GM19463 (cell line): Measurements from ENCODE around the gene RBM39.
A peak's percentile ranks its signal among the peaks of the same experiment; 100 is the strongest.
"Not testable (repeated sequence)": the region's sequence is repeated elsewhere in the genome, so short reads cannot be mapped to it uniquely, and the experiment has no call there.

Experiments used
- ATAC-seq: cut with Tn5 transposase; IDR thresholded peaks from one replicate; pipeline ENCODE4 v1.9.1; 2021; ENCODE audit warnings: mild to moderate bottlenecking, moderate library complexity; ENCODE audit not compliant: unreplicated experiment

RBM39 gene

DNA sequence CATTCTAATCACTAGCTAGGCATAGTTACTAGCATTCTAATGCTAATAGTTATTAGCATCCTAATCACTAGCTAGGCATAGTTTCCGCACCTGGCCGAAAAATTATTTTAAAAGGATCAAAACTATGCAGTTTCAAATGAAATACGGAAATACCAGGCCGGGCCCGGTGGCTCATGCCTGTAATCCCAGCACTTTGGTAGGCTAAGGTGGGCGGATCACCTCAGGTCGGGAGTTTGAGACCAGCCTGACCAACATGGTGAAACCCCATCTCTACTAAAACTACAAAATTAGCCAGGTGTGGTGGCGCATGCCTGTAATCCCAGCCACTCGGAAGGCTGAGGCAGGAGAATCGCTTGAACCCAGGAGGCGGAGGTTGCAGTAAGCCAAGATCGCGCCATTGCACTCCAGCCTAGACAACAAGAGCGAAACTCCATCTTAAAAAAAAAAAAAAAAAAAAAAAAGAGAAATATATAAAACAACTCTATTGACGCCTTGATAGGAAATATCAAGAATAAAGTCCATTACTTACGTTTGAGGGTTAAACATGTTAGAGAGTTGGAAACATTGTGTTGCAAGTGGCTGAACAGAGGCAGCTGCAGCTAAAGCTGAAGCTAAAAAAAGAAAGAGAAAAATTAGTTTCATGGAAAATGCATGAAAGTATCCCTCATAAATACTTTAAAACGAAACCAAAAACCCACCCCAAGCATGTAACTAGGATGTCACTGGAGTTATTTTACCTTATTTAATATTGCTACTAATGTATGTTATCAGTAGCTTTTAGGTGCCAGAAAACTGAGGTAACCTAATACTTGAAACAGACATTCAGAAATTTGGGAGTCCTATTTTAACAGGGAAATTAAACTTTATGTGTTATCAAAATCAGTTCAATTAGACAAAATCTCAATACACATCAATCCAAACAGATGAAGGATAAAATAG is 35.2 kb downstream of the RBM39 start:
- ATAC-seq: not testable (repeated sequence)

DNA sequence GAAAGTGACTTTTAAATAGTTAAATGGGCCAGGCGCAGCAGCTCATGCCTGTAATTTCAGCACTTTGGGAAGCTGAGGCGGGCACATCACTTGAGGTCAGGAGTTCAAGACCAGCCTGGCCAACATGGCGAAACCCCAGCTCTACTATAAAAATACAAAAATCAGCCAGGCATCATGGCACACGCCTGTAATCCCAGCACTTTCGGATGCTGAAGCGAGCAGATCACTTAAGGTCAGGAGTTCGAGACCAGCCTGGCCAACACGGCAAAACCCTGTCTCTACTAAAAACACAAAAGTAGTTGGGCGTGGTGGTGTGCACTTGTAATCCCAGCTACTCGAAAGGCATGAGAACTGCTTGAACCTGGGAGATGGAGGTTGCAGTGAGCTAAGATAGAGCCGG is 36.2 kb downstream of the RBM39 start:
- ATAC-seq: not testable (repeated sequence)

DNA sequence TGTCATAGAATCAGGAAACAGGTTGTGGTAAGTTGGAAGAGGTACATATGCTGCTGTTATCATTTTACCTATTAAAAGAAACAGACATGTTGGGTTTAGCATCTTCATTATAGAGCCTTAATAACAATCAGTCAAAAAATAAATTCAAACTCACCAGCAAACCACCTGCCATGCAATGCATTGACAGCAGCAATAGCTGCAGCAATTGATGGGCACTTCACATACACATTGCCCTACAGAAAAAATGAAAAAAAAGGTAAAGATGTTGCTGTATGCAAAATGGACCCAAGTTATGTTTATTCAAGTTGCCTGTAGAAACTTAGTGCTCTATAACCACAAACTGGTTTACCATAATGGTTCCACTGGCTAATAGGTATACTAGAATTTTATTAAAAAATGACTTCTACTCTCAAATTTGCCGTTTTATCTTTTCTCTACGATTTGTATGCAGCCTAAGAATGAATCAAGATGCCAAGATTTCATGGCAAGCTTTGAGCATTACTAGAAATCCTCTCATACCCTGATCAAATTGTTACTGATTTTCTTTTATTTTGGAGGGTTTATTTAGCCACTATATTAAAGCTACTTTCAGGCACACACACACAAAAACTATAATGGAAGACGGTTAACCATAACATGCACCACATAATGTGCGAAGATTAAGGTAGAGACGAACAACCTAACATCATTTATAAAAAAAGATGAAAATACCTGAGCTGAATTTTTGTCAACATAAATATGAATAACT is 37.4 kb downstream of the RBM39 start:
- no peak for ATAC-seq

DNA sequence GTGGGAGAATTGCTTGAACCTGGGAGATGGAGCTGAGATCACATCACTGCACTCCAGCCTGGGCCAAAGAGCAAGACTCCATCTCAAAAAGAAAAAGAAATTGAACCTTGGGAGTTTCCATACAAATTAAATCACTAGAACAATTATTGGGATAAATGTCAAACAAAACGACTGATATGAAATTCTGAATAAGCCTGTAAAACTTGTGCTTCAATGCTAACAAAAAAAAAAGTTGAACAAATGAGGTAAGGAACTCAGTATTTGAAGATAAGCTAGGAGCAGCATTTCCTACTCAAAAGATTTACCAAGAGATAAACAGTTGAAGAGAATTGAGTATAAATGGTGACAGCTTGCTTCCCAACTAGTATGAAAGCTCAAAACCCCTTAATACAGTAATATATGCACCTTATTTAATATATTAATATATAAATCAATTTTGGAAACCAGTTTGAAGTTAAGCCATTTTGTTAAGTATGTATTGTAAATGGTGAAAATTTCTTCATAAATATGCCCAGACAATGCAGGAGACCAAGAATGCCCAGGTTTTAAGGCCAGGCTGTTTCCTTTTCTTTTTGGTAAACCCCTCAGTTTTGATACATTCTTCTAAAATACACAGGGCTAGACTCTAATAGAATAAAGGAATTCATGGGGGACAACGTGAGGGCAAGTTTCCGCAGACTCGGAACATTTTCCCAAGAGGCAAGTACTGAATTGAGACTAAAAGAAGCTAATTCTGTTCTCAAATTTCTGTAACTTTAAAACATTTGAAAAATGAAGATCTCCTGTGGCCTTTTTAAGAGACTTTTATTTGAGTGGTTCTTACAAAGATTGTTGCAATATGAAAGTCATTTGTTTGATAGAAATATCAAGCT is 39.0 kb downstream of the RBM39 start:
- ATAC-seq: no peak

DNA sequence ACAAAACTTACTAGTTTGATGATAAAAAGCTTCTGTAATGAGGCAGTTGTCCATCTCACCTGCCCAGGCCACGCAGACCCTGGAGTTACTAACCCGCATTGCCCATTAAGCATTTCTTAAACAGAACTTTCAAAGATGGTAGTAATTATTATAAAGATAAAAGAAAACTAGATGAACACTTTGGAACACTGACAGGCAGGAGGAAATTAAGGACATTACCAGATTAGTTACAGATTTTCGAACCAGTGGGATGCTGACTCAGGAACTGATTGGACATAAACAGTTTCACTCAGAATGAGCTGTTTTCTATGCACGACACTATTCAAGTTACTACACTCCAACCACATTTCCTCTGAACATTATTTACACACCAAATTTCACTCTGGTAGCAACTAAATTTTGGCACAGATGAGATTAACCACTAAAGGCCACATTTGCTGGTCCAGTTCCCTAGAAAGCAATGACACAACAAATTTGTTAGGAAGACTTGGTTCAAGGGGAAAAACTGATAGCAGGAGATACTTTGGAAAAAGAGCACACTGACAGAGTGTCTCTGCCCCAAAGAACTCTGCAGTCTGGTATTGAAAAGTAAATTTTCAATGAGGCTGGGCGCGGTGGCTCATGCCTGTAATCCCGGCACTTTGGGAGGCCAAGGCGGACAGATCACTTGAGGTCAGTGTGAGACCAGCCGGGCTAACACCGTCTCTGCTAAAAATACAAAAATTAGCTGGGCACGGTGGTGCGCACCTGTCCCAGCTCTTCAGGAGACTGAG is 39.8 kb downstream of the RBM39 start:
- no peak for ATAC-seq

DNA sequence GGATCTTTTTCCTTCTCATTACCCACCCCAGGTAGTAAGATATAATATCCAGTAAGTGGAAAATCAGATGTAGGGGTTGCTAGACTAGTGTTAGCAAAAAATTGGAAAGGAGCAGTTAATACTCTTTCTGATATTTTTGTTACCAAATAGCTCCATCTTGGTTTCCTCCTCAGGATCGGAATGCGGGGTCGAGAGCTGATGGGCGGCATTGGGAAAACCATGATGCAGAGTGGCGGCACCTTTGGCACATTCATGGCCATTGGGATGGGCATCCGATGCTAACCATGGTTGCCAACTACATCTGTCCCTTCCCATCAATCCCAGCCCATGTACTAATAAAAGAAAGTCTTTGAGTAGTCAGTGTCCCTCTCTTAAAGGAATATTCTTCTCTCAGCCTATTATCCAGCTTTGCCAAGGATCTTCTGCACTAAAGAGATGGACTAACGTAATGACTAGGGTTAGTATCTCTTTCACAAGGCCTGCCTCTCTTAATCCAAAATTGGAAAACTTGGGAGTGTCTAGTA is 41.4 kb downstream of the RBM39 start:
- ATAC-seq: no peak

DNA sequence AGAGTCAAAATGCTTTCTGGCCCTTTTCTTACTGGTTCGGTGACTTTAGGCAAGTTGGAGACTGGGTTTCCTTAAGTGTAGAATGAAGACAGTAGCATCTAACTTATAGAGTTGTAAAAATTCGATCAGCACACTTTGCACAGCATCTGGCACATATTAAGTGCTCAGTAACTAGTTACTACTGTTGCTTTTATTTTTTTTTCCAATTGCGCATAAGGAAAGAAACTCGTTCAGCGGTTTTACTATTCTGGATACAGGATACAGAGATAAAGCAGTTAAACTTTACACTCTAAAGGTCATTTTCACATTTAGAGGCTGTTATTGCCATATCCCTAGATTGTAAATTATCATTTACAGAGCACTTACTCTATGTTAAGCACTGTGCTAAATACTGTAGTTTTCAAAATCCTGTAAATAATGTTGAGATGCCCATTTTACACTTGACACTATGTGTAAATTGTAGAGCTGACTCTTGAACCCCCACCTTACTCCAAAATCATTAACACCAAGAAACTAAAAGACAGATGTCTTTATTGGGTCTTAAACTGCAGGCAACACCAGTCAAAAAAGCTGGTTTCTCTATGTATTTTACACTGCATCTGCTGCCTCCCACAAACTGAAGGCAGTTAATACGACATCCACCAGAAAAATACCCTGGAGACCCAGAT is 42.0 kb downstream of the RBM39 start:
- no peak for ATAC-seq

DNA sequence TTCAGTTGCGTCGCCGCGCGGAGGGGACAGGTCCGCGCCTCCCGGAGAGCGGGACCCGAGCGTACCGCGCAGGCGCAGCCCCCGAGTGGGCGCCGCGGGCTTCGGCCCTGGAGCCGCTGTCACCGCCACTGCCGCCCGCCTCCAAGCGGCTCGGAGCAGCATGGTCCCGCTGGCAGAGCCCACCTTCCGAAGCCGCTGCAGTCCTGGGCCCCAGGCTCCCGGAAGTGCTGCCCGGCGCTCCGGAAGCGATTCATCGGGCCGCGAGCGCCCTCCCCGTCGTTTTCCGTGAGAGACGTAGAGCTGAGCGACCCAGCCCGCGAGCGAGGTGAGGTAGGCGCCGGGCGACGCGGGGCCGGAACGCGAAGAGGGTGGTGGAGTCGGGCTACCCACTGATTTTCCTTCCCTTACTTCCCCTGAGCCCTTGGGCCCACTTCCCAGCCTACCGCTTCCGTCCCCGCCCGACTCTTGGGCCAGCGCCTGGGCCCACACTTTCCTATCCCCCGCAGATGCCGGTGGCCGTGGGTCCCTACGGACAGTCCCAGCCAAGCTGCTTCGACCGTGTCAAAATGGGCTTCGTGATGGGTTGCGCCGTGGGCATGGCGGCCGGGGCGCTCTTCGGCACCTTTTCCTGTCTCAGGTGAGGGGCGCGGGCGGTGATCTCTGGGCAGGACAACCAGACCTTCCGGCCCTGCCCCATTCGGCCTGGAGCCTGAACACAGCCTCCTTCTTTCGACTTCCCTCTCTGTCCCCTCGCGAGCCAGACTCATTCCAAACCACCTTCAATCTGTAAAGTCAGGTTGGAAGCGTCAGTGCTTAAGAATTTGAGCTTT is 42.7 kb downstream of the RBM39 start, which contains the start of the genes NFS1 and ROMO1:
TSS of gene NFS1 (minus strand) at position 226 of the 830 bp plus-strand sequence. CDS start at position 162, 64 bp downstream.
TSS of gene ROMO1 (plus strand) at position 279 of the 830 bp plus-strand sequence. CDS start at position 507, 228 bp downstream.
- peak; percentile 89 for ATAC-seq

DNA sequence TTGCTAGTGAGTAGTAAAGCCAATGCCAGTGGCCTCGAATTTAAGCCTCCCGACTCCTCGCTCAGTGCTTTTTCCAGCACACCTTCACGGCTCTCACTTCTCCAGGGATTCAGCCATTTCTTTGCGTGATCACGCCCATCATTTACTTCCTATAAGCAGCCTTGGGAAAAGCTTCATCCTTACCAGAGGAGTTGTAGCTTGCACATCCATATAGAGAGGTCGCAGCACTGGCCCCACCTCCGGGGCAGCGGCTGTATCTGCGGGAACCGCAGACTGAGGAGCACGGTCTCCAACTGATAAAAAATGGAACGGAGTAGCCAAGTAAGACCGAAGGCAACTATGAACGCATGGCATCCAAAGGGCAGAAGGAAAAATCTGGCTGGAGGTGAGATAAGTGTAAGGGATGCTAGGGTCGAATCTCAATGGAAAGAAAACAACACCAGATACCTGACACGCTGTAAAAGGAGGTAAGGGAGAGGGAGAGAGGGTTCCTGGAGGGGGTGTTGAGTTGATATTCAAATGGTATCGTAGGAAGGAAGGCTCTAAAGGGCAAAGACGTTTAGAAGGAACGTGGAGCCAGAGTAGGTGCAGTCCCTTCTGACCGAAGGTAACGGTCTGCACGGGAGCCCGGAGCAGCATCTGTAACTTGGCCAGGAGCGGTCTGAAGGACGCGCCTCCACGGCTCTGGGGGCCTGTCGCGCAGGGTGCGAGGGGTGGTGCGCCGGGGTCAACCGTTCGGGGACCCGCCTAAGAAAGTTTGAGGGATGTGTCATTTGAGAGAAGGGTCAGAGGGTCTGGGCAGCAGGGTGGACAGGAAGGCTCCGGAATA is 43.5 kb downstream of the RBM39 start:
- ATAC-seq: peak; percentile 18

DNA sequence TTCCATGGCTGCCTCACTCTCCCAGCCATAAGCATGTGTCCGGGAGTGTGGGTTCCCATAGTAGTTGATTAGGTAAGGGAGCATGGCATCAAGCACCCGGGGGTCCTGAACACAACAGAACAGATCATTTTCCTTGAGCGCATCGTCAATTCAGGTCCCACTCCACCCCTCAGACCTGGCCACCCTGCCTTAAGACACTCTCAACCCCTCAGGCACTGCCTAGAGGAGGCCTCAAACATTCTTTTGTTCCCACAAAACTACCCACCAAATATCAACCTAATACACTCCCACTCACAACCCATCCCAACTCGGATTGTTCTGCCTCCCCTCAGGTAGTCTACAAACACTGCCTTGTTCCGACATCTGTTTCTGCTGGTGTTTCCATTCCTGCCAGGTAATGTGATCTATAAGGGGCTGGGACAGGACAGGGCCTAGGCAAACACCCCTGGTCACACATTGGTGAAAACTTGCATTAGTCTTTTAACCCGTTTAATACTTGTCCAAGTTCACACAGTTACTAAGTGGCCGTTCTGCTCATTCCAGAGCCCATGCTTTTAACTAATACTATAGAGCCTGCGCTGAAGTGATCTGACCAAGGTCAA is 44.3 kb downstream of the RBM39 start:
- ATAC-seq: no peak

DNA sequence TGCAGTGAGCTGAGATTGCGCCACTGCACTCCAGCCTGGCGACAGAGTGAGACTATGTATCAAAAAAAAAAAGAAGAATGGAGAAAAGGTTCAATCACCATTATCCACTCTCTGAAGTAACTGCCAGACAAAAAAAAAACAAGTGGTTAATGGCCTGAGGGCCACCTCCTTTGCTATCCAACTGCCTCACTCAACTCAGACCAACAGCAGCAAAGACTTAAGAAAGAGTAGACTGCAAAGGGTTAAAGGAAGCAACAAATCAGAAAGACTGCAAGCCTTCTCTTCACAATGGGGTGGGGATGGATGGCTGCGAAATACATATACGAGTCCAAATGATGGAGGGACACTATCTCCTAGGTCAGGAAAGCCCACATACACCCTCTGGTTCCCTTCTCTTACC is 46.1 kb downstream of the RBM39 start:
- ATAC-seq: no peak

DNA sequence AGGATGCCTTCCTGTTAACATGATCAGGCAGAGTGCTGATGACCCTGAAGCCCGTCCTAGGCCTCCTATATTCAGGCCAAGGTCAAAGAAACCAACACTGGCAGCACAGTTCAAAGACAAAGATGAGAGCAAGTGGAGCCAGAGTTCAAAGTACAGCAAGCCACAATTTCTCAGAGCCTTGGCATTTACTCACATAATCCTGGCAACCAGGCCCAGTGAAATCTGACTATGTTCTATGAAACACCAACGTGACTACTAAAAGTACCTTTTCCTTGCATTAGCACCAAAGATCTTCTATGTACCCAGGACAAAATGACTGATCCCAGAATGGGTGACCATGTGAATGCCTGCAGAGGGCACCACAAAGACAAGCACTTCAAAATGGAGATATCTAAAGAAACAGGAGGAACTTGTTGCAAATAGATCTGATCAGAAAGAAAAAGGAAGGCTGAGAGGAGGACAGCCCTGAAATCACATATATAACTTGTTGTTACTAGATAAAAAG is 46.8 kb downstream of the RBM39 start:
- no peak for ATAC-seq

DNA sequence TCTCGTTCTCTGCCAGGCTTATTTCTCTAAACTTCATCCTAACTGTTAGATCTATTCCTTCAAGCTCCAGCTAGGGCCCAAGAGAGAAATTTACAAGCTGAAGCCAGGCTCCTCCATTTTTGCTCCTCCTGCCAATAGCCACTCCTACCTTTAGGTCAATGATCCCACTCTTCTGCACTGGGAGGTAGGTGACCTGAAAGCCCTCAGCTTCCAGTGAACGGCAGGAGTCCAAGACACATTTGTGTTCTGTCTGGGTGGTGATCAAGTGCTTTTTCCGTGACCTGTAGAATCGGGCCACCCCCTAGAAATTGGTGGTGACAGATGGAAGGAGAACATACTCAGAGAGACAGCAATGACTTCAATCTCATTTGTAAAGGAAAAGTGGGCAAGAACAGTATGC is 51.8 kb downstream of the RBM39 start:
- ATAC-seq: no peak

DNA sequence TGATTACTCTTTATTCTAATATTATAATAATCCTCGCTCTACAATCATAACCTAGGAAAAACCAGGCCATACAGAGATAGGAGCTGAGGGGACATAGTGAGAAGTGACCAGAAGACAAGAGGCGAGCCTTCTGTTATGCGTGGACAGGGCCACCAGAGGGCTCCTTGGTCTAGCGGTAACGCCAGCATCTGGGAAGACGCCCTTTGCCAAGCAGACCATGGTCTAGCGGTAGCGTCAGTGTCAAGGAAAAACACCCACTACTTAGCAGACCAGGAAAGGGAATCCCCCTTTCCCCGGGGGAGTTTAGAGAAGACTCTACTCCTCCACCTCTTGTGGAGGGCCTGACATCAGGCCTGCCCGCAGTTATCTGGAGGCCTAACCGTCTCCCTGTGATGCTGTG is 55.2 kb downstream of the RBM39 start:
- ATAC-seq: not testable (repeated sequence)

DNA sequence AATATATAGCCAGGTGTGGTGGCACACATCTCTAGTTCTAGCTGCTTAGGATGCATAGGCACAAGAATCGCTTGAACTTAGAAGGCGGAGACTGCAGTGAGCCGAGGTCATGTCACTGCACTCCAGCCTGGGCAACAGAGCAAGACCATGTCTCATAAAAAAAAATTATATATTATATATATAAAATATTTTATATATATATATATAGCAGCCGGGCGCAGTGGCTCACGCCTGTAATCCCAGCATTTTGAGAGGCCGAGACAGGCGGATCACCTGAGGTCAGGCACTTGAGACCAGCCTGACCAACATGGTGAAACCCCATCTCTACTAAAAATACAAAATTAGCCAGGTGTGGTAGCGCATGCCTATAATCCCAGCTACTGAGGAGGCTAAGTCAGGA is 56.7 kb downstream of the RBM39 start:
- not testable (repeated sequence) for ATAC-seq

DNA sequence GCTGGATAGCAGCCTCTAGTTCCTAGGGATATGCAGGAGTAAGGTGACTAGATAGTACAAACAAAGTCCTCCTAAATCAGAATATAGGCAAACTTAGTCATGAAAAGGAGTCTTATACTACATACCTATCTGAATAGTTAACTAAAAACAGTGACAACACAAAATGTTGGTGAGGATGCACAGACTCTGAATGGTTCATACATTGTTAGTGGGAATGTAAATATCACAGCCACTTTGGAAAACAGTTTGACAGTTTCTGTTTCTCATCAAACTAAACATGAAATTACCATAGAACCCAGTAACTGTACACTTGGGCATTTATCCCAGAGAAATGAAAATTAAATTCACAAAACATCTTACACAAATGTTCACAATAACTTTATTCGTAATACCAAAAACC is 60.1 kb downstream of the RBM39 start:
- no peak for ATAC-seq
